Measurements from ENCODE around the gene ISOC2.

Gene ISOC2

DNA sequence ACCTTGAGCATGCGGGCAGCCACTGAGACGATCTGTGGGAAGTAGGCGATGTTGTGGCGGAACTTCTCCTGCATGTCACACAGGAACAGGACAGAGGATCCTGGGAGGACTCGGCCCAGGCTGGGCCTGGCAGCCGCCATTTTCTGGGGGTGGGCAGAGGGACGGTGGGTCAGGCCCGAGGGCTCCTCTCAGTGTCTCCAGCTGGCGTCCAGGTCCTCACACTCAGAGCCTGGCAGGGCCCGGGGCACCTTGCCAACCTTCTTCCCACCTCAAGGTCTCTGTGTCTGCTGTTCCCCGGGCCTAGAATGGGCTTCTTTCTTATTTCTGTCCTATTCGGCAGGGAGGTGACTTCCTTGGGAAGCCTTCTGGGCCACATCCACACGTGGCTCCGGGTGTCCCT lies 5.1 kb downstream of the ISOC2 start:
- no peak overlapping the region for H3K4me3 ChIP-seq (ENCODE audit: low read length)
- TF ChIP-seq, protein P1, sequence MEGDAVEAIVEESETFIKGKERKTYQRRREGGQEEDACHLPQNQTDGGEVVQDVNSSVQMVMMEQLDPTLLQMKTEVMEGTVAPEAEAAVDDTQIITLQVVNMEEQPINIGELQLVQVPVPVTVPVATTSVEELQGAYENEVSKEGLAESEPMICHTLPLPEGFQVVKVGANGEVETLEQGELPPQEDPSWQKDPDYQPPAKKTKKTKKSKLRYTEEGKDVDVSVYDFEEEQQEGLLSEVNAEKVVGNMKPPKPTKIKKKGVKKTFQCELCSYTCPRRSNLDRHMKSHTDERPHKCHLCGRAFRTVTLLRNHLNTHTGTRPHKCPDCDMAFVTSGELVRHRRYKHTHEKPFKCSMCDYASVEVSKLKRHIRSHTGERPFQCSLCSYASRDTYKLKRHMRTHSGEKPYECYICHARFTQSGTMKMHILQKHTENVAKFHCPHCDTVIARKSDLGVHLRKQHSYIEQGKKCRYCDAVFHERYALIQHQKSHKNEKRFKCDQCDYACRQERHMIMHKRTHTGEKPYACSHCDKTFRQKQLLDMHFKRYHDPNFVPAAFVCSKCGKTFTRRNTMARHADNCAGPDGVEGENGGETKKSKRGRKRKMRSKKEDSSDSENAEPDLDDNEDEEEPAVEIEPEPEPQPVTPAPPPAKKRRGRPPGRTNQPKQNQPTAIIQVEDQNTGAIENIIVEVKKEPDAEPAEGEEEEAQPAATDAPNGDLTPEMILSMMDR (IDR thresholded peaks at IDR 0.05; ENCODE audit: insufficient read depth, low read depth, low read length, missing control alignments) = no peak

DNA sequence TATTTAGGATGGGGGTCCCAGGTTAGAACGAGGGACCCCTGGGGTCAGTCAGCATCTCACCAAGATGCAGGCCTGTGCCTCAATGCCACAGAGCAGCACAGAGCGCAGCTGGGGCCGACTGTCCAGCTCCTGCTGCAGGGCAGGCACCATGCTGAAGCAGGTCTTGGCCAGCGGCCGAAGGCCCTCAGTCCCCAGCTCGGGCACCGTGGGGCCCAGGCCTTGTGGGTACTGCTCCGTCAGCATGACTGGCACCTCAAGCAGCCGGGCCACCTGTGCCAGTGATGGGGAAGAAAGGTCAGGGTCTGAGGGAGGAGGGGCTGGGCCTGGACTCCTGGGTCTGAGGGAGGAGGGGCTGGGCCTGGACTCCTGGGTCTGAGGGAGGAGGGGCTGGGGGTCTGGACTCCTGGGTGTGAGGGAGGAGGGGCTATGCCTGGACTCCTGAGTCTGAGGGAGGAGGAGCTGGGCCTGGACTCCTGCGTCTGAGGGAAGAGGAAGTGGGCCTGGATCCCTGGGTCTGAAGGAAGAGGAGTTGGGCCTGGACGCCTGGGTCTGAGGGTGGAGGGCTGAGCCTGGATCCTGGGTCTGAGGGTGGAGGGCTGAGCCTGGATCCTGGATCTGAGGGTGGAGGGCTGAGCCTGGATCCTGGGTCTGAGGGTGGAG lies 5.7 kb downstream of the ISOC2 start:
- TF ChIP-seq, protein P1 (IDR thresholded peaks at IDR 0.05; ENCODE audit: insufficient read depth, low read depth, low read length, missing control alignments) = no peak
- no peak for DNase-seq (ENCODE audit: low read depth)
- H3K4me3 ChIP-seq (ENCODE audit: low read length) = no peak overlapping the region

More for the DNA sequence above, 5.1 kb downstream of the ISOC2 start:
- DNase-seq (ENCODE audit: low read depth) = no peak

DNA sequence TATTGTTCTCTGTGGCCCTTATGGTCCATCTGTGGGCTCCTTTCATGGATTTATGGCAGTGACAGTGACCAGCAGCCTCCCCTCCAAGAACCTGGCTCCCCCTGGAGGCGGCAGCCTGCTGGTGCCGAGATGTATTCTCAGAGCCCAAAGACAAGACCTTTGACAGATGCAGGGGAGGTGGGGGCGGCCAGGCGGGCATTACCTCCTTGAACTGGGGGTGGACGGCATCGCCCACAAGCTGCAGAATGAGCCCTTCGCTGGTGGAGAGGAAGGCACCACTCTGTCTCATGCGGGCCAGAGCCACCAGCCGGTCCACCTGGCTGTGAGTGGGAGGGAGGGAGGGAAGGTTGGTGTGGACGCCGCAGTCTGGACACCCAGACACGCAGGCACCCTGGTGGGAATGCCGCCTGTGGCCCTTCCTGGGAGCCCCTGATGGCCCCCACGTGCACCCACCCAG lies 6.6 kb downstream of the ISOC2 start:
- TF ChIP-seq, protein P1 (IDR thresholded peaks at IDR 0.05; ENCODE audit: insufficient read depth, low read depth, low read length, missing control alignments) = peak; percentile 82
- DNase-seq (ENCODE audit: low read depth) = peak; percentile 59
- H3K4me3 ChIP-seq (ENCODE audit: low read length) = no peak overlapping the region

DNA sequence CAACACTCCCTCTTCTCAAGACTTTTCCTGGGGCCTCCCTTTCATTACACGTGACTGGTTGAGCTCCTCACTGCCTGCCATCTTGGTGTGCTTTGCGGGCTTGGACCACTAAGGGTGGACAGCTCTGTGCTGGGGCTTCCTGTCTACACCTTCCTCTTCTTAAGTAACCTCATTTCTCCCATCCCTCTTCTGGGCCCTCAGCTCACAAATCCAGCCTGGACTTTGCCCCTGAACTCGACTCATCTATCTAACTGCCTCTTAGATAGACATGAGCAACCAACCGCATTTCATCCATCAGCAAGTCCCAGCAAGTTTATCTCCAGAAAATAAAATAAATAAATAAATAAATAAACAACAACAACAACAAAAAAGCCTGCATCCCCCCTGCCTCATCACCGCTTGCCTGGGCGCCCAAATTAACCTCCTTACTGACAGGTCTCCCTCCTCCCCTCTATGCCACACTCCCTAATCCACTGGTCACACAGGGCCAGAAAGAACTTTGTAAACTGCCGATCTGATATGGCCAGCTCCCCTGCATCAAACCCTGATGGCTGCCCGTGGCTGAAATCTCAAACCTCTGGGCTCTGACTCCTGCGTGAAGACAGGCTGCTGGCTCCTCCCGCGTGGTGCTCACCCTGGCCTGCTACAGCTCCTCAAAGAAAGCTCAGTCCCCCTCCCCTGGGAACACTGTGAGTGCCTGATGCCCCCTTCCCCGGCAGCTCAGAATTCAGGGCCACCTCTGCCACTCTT lies 7.8 kb downstream of the ISOC2 start:
- DNase-seq (ENCODE audit: low read depth) = no peak
- H3K4me3 ChIP-seq (ENCODE audit: low read length) = no peak overlapping the region
- TF ChIP-seq, protein P1 (IDR thresholded peaks at IDR 0.05; ENCODE audit: insufficient read depth, low read depth, low read length, missing control alignments) = no peak

DNA sequence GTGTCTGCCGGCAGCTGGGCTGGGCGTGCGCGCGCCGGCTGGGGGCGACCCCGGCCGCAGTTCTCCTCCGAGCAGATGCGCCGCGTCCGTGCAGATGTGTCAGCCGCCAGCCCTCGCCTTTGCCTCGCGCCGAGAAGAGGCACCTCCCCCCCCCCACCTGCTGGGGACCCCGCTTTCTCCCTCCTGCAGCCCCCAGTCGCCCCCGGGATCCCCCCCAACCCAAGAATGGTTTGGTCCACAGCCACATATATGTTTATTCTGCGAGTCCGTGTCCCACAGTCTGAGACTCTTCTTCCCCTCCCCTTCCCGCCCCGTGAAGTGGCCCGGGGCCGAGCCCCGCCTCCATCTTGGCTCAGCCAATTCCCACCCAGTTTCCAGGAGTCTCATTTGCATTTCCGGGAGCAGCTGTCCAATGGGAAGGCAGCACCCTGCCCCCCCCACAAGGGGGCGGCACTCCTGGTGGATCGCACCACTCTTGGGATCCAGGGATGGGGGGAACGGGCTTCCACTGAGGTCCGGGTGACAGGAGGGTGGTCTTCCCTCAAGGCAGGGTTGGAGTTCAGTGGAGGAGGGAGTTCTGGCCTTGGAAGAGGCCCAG lies 8.6 kb downstream of the ISOC2 start:
- peak; percentile 65 for DNase-seq (ENCODE audit: low read depth)
- TF ChIP-seq, protein P1 (IDR thresholded peaks at IDR 0.05; ENCODE audit: insufficient read depth, low read depth, low read length, missing control alignments) = no peak
- no peak overlapping the region for H3K4me3 ChIP-seq (ENCODE audit: low read length)

DNA sequence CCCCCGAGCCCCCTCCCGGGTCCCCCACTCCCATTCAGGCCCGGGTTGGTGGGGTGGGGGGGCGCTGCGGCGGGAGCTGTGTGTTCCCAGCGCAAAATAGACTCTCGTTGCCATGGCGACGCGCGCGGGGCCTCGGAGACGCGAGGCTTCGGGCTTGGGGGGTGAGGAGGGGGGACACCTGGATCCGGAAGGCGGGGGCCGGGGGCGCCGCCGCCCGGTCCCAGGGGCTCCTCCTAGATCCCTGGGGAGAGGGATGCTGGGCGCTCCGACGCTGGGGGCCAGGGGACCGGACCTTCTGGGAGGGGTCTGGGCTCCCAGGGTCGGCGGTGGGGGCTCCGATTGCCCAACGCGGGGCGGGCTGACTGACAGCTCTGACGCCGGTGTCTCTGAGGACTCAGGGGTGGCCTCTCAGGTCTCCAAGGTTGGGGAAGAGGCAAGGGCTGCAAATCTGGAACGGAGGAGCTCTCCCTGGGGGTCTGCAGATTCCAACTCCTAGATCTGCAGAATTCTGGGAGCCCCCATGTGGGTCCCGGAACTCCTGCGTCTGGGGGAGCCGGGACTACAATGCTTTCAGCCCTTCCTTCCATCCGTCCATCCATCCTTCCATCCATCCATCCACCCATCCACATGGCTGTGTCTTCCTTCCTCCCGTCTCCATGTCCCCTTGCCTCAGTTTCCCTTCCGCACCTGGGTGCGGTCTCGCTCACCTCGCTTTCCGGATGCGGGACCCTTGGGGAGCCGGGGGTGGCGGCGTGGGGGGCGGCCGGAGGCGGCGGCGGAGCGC lies 9.3 kb downstream of the ISOC2 start:
- TF ChIP-seq, protein P1 (IDR thresholded peaks at IDR 0.05; ENCODE audit: insufficient read depth, low read depth, low read length, missing control alignments) = no peak
- no peak overlapping the region for H3K4me3 ChIP-seq (ENCODE audit: low read length)

More for the DNA sequence above, 9.3 kb downstream of the ISOC2 start:
- DNase-seq (ENCODE audit: low read depth) = no peak
